GM12878 (cell line): ENCODE data around the gene ZSCAN18. TPM values are rescaled to one million over a fixed set of nuclear protein-coding genes. Genes with fewer than 3 reads are reported as not detected.

Experiments used
- ATAC-seq: fragments of 200-7000 bp; cut with Tn5 transposase; 3 replicates; pipeline ENCODE4 v1.9.1; 2020; ENCODE audit warnings: mild to moderate bottlenecking, moderate library complexity
- BruUV-seq: library from RNA; stranded (reverse); fragments of 400-500 nt; replicated peaks from 2 replicates; lab custom pipeline; 2021; lab: Mats Ljungman, UMichigan
- CTCF ChIA-PET: fragments of 300-600 bp; sonication (Branson Sonifier 250); formaldehyde crosslinking; extraction: SDS; loops from one replicate; lab custom pipeline; 2021; ENCODE audit warnings: inconsistent platforms; lab: Yijun Ruan, JAX
- POLR2A ChIA-PET: fragments of 350-600 bp; formaldehyde crosslinking; extraction: SDS; loops from one replicate; lab custom pipeline; 2021; ENCODE audit warnings: inconsistent platforms; lab: Charles Lee
- RAD21 ChIA-PET: fragments of 300-600 bp; sonication (Branson Sonifier 250); formaldehyde crosslinking; loops from one replicate; lab custom pipeline; 2023; ENCODE audit warnings: antibody characterized with exemption; ENCODE audit not compliant: unreplicated experiment; lab: Charles Lee
- SMC1A ChIA-PET: fragments of 300-600 bp; sonication (Branson Sonifier 250); formaldehyde crosslinking; loops from one replicate; lab custom pipeline; 2023; ENCODE audit not compliant: unreplicated experiment, uncharacterized antibody; lab: Charles Lee
- DNase-seq: peaks from one replicate; pipeline ENCODE4 v3.0.0-alpha.2; 2011; ENCODE audit warnings: low read depth, low spot score
- FAIRE-seq: peaks from 3 replicates; lab custom pipeline; 2011; peaks lifted over from hg19 to GRCh38; lab: Jason Lieb, UNC
- H2AFZ ChIP-seq: 2 replicates; pipeline ENCODE4 v1.6.0; 2011; ENCODE audit warnings: low read depth, low read length, control low read depth; ENCODE audit not compliant: control insufficient read depth
- H3K27ac ChIP-seq: 2 replicates; pipeline ENCODE4 v1.5.1; 2011; ENCODE audit warnings: control low read depth; ENCODE audit not compliant: control insufficient read depth, insufficient read depth
- H3K27me3 ChIP-seq, 2 experiments: replicated peaks in 1 of 2; 2 replicates each; pipeline versions ENCODE4 v1.6.0 to v1.6.1; 2011; ENCODE audit warnings: low read length in 1 of 2; ENCODE audit not compliant: control insufficient read depth in 2 of 2, insufficient read depth in 2 of 2
- H3K36me3 ChIP-seq, 2 experiments: 2 replicates each; pipeline ENCODE4 v1.5.1; 2011; ENCODE audit warnings: low read length in 1 of 2; ENCODE audit not compliant: control insufficient read depth in 2 of 2, insufficient read depth in 2 of 2
- H3K4me1 ChIP-seq: 2 replicates; pipeline ENCODE4 v1.6.1; 2011; ENCODE audit warnings: mild to moderate bottlenecking, low read length, moderate library complexity, mixed read lengths; ENCODE audit not compliant: control insufficient read depth, insufficient read depth
- H3K4me2 ChIP-seq: 2 replicates; pipeline ENCODE4 v1.6.0; 2011; ENCODE audit warnings: control low read depth; ENCODE audit not compliant: control insufficient read depth, insufficient read depth
- H3K4me3 ChIP-seq: fragments of 200-600 bp; sonication (generic); 2 replicates; pipeline ENCODE4 v1.5.1; 2016
- H3K79me2 ChIP-seq: 2 replicates; pipeline ENCODE4 v1.6.0; 2011; ENCODE audit warnings: low read length; ENCODE audit not compliant: control insufficient read depth, insufficient read depth
- H3K9ac ChIP-seq: 2 replicates; pipeline ENCODE4 v1.8.0; 2011; ENCODE audit warnings: low read length, control low read depth, mixed read lengths; ENCODE audit not compliant: control insufficient read depth, insufficient read depth
- H3K9me3 ChIP-seq: replicated peaks from 3 replicates; pipeline ENCODE4 v1.5.1; 2011; ENCODE audit warnings: mild to moderate bottlenecking, low read length; ENCODE audit not compliant: control insufficient read depth, insufficient read depth
- H4K20me1 ChIP-seq: 2 replicates; pipeline ENCODE4 v1.6.0; 2011; ENCODE audit not compliant: control insufficient read depth, insufficient read depth
- CBFB ChIP-seq: IDR thresholded peaks from 2 replicates; pipeline ENCODE4 v1.6.1; 2016; ENCODE audit warnings: antibody characterized with exemption, low read depth
- CHD1 ChIP-seq: IDR thresholded peaks from 2 replicates; pipeline ENCODE4 v1.6.1; 2012; ENCODE audit warnings: low read depth, low read length, improper control_type of control experiment
- JUNB ChIP-seq: IDR thresholded peaks from 2 replicates; pipeline ENCODE4 v1.6.1; 2016; ENCODE audit warnings: antibody characterized with exemption, mild to moderate bottlenecking
- NR2C1 ChIP-seq: fragments of 450-650 bp; IDR thresholded peaks from 2 replicates; pipeline ENCODE4 v1.6.1; 2017; ENCODE audit warnings: antibody characterized with exemption, mild to moderate bottlenecking, moderate library complexity
- NR2F1 ChIP-seq: fragments of 450-650 bp; conservative IDR thresholded peaks from 2 replicates; pipeline ENCODE4 v1.6.1; 2017; ENCODE audit warnings: mild to moderate bottlenecking
- RAD51 ChIP-seq: fragments of 450-650 bp; IDR thresholded peaks from 2 replicates; pipeline ENCODE4 v1.6.1; 2016; ENCODE audit warnings: moderate library complexity, mild to moderate bottlenecking, inconsistent platforms
- RB1 ChIP-seq: fragments of 450-650 bp; formaldehyde crosslinking; IDR thresholded peaks from 2 replicates; pipeline ENCODE4 v1.6.1; 2017; ENCODE audit warnings: mild to moderate bottlenecking, borderline replicate concordance
- RFX5 ChIP-seq: IDR thresholded peaks from 2 replicates; pipeline ENCODE4 v1.6.1; 2011; ENCODE audit warnings: low read depth, low read length, improper control_type of control experiment
- SUZ12 ChIP-seq: fragments of 200-600 bp; sonication (generic); IDR thresholded peaks from one replicate; pipeline ENCODE4 v1.6.1; 2018; ENCODE audit warnings: antibody characterized with exemption, mild to moderate bottlenecking; ENCODE audit not compliant: unreplicated experiment
- ZNF274 ChIP-seq: IDR thresholded peaks from one replicate; pipeline ENCODE4 v1.8.0; 2011; ENCODE audit not compliant: insufficient read length, insufficient read depth
- WGBS: methylation state at CpG from one replicate; pipeline ENCODE4 v1.1.6; 2016; ENCODE audit warnings: low lambda C conversion rate; ENCODE audit not compliant: insufficient replicate concordance, insufficient coverage; ENCODE audit errors: missing lambda C conversion rate; 5-methylcytosine and 5-hydroxymethylcytosine counted together
- in situ Hi-C: fragments of 300-500 bp; cut with MboI; formaldehyde crosslinking; loops from 9 replicates; pipeline ENCODE4 v1.14.3; 2018; ENCODE audit warnings: mixed read lengths
- intact Hi-C: fragments of 100-400 bp; cut with micrococcal nuclease; formaldehyde crosslinking; loops from one replicate; pipeline ENCODE4 v1.14.2; 2022; ENCODE audit not compliant: unreplicated experiment
- polyA plus RNA-seq, 11 experiments: library from polyadenylated mRNA; depleted of rRNA in 4 of 11; unstranded in 6 of 11; stranded (reverse) in 5 of 11; fragments of >200 nt; fragmentation: Nextera tagmentation in 4 of 11; fragmentation: Illumina TruSeq in 1 of 11; extraction: Ambion mirVana in 4 of 11; extraction: Trizol in 1 of 11; gene quantifications; 1 replicate in 1 of 11; 2 replicates in 10 of 11; pipeline versions ENCODE4 v1.2.1 to v1.2.3, GENCODE V29; 2011 to 2016; ENCODE audit warnings: inconsistent platforms in 2 of 11, missing spikeins in 2 of 11, low read depth in 1 of 11
- total RNA-seq, 4 experiments: library from RNA; depleted of rRNA in 3 of 4; stranded (reverse); fragments of >200 nt in 3 of 4; fragmentation: Illumina TruSeq in 1 of 4; extraction: Trizol in 1 of 4; gene quantifications; 2 replicates each; pipeline versions ENCODE4 v1.2.1 to v1.2.3, GENCODE V29; 2013 to 2021
- TF ChIP-seq, protein P1 (sequence below): IDR thresholded peaks from 2 replicates; pipeline ENCODE4 v1.6.1; 2012; ENCODE audit warnings: improper control_type of control experiment, low read depth, low read length; ENCODE audit not compliant: insufficient replicate concordance
- TF ChIP-seq, protein P2 (sequence below): fragments of 150-350 bp; IDR thresholded peaks from 2 replicates; pipeline ENCODE4 v1.6.1; 2014; ENCODE audit warnings: mild to moderate bottlenecking, low read depth, low read length
- TF ChIP-seq, protein P3 (sequence below): IDR thresholded peaks from 2 replicates; pipeline ENCODE4 v1.6.1; 2012; ENCODE audit warnings: low read depth, low read length, improper control_type of control experiment
- TF ChIP-seq, protein P4 (sequence below): fragments of 450-650 bp; IDR thresholded peaks from 2 replicates; pipeline ENCODE4 v1.6.1; 2017; ENCODE audit warnings: mild to moderate bottlenecking

Gene ZSCAN18
- total and polyA plus RNA-seq, 10 of the 15 experiments (the other 5 are each of a cell fraction or from before 2014, with no cell fraction given), result 0.64 TPM; not detected in 8

DNA sequence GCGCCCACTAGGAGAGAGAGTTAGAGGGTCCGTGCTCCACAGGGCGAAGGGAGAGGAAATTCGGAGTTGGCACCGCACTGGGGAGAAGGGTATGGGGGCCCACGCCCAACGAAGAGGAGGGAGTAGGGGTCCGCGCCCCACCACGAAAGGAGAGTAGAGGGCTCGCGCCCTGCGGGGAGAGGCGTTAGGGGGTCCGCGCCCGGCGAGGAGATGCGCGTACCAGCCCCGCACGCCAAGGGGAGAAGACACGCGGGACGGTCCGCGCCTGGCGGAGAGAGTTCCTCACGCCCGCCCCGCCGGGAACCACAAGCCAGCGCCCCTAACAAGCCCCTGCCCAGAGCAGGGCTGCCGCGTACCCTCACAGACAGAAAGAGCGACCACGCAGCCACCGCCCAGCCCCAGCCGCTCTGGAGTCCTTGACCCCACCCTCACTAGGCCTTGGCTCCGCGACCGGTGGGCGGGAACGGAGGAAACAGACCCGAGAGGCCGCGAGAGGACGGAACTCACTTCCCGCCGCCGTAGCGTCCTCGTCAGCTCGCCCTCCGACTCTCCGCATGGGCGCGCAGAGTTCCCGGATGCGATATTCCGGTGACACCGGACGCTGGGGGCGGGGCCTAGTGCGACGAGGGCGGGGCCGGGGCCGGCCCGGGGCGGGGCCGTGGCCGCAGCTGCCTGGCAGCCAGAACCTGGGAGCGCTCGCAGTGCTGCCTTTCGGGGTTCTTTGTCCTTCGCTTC is 20.0 kb upstream of the ZSCAN18 start:
- FAIRE-seq, result no peak
- in situ Hi-C loops (no loop called here), intact Hi-C loops (no loop called here)
- no peak for ATAC-seq
- Histone ChIP-seq H3K9me3 (peaks cover 6% of the 10 kb centered on the region; the same call in 1 of the 3 replicates), H3K9ac (no peak overlapping the region), H3K4me3 (no peak overlapping the region), H3K79me2 (no peaks in the 10 kb centered on the region), H3K27me3 (no peaks in the 10 kb centered on the region), H3K27ac (no peak overlapping the region), H2AFZ (no peak overlapping the region), H3K36me3 (no peaks in the 10 kb centered on the region), H4K20me1 (no peaks in the 10 kb centered on the region), H3K4me1 (no peaks in the 10 kb centered on the region), H3K4me2 (no peak overlapping the region)
- no peak for DNase-seq
- ChIA-PET RAD21 (no interaction called here), CTCF (no interaction called here), SMC1A (no interaction called here), POLR2A (no interaction called here)
- BruUV-seq, result no TSS peak
- WGBS, result 58% methylated on average over 18 of the region's 77 CpGs
- TF ChIP-seq JUNB, result no peak
- no peak for TF ChIP-seq CBFB
- TF ChIP-seq SUZ12, result no peak
- no peak for TF ChIP-seq RAD51
- TF ChIP-seq, protein P1, sequence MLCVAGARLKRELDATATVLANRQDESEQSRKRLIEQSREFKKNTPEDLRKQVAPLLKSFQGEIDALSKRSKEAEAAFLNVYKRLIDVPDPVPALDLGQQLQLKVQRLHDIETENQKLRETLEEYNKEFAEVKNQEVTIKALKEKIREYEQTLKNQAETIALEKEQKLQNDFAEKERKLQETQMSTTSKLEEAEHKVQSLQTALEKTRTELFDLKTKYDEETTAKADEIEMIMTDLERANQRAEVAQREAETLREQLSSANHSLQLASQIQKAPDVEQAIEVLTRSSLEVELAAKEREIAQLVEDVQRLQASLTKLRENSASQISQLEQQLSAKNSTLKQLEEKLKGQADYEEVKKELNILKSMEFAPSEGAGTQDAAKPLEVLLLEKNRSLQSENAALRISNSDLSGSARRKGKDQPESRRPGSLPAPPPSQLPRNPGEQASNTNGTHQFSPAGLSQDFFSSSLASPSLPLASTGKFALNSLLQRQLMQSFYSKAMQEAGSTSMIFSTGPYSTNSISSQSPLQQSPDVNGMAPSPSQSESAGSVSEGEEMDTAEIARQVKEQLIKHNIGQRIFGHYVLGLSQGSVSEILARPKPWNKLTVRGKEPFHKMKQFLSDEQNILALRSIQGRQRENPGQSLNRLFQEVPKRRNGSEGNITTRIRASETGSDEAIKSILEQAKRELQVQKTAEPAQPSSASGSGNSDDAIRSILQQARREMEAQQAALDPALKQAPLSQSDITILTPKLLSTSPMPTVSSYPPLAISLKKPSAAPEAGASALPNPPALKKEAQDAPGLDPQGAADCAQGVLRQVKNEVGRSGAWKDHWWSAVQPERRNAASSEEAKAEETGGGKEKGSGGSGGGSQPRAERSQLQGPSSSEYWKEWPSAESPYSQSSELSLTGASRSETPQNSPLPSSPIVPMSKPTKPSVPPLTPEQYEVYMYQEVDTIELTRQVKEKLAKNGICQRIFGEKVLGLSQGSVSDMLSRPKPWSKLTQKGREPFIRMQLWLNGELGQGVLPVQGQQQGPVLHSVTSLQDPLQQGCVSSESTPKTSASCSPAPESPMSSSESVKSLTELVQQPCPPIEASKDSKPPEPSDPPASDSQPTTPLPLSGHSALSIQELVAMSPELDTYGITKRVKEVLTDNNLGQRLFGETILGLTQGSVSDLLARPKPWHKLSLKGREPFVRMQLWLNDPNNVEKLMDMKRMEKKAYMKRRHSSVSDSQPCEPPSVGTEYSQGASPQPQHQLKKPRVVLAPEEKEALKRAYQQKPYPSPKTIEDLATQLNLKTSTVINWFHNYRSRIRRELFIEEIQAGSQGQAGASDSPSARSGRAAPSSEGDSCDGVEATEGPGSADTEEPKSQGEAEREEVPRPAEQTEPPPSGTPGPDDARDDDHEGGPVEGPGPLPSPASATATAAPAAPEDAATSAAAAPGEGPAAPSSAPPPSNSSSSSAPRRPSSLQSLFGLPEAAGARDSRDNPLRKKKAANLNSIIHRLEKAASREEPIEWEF, result no peak
- TF ChIP-seq ZNF274, result no peak
- TF ChIP-seq CHD1, result no peak
- TF ChIP-seq NR2F1, result no peak
- no peak for TF ChIP-seq RB1
- TF ChIP-seq, protein P2, sequence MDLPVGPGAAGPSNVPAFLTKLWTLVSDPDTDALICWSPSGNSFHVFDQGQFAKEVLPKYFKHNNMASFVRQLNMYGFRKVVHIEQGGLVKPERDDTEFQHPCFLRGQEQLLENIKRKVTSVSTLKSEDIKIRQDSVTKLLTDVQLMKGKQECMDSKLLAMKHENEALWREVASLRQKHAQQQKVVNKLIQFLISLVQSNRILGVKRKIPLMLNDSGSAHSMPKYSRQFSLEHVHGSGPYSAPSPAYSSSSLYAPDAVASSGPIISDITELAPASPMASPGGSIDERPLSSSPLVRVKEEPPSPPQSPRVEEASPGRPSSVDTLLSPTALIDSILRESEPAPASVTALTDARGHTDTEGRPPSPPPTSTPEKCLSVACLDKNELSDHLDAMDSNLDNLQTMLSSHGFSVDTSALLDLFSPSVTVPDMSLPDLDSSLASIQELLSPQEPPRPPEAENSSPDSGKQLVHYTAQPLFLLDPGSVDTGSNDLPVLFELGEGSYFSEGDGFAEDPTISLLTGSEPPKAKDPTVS, result no peak
- no peak for TF ChIP-seq RFX5
- TF ChIP-seq, protein P3, sequence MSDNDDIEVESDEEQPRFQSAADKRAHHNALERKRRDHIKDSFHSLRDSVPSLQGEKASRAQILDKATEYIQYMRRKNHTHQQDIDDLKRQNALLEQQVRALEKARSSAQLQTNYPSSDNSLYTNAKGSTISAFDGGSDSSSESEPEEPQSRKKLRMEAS, result no peak
- TF ChIP-seq, protein P4, sequence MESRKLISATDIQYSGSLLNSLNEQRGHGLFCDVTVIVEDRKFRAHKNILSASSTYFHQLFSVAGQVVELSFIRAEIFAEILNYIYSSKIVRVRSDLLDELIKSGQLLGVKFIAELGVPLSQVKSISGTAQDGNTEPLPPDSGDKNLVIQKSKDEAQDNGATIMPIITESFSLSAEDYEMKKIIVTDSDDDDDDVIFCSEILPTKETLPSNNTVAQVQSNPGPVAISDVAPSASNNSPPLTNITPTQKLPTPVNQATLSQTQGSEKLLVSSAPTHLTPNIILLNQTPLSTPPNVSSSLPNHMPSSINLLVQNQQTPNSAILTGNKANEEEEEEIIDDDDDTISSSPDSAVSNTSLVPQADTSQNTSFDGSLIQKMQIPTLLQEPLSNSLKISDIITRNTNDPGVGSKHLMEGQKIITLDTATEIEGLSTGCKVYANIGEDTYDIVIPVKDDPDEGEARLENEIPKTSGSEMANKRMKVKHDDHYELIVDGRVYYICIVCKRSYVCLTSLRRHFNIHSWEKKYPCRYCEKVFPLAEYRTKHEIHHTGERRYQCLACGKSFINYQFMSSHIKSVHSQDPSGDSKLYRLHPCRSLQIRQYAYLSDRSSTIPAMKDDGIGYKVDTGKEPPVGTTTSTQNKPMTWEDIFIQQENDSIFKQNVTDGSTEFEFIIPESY, result no peak
- no peak for TF ChIP-seq NR2C1
